Suprapubic skin (tissue), 4 donors: Measurements from ENCODE around the gene CERS3.

ENCODE experiments used
- CTCF ChIP-seq, 2 donors: fragments of 200-600 bp in 1 of 2; fragments of 450-650 bp in 1 of 2; sonication (generic) in 1 of 2; IDR thresholded peaks; one replicate each; pipeline ENCODE4 v1.5.1; 2016 to 2019; ENCODE audit warnings: antibody characterized with exemption in 2 of 2, mild to moderate bottlenecking in 1 of 2, moderate library complexity in 1 of 2
- EP300 ChIP-seq: sonication (generic); formaldehyde crosslinking; IDR thresholded peaks from one replicate; pipeline ENCODE4 v1.6.1; 2017; ENCODE audit warnings: antibody characterized with exemption
- POLR2A ChIP-seq, 2 donors: fragments of 450-650 bp; IDR thresholded peaks; one replicate each; pipeline ENCODE4 v1.6.1; 2017; ENCODE audit warnings: antibody characterized with exemption in 2 of 2, mild to moderate bottlenecking in 2 of 2, moderate library complexity in 2 of 2
- POLR2AphosphoS5 ChIP-seq, 3 donors: sonication (generic); formaldehyde crosslinking; IDR thresholded peaks; one replicate each; pipeline ENCODE4 v1.6.1; 2017; ENCODE audit warnings: antibody characterized with exemption in 3 of 3

GRCh38 chr15:100529556-100529955, 806 bp upstream of the CERS3 start:
- no peak for TF ChIP-seq CTCF (IDR thresholded peaks at IDR 0.05)
- TF ChIP-seq EP300: no peak
- TF ChIP-seq POLR2A (IDR thresholded peaks at IDR 0.05): no peak
- TF ChIP-seq POLR2AphosphoS5 (IDR thresholded peaks at IDR 0.05): no peak
